A549 (cell line): ENCODE results near the gene ITGAL. TPM values are rescaled to one million over a fixed set of nuclear protein-coding genes. Genes with fewer than 3 reads are reported as not detected.

Source experiments
- ATAC-seq, 2 experiments: fragments of 200-7000 bp in 1 of 2; fragments of >200 bp in 1 of 2; cut with Nextera tagmentation in 1 of 2; cut with Tn5 transposase in 1 of 2; 3 replicates each; pipeline versions ENCODE4 v1.8.0 to v1.9.1; 2018 to 2020; ENCODE audit warnings: mild to moderate bottlenecking in 1 of 2, moderate library complexity in 1 of 2
- CTCF ChIA-PET: fragments of 300-600 bp; sonication (Branson Sonifier 250); formaldehyde crosslinking; extraction: SDS; loops from one replicate; lab custom pipeline; 2021; ENCODE audit warnings: antibody characterized with exemption, inconsistent platforms; lab: Yijun Ruan, JAX
- POLR2A ChIA-PET: fragments of 350-600 bp; formaldehyde crosslinking; extraction: SDS; loops from one replicate; lab custom pipeline; 2021; ENCODE audit warnings: antibody characterized with exemption, inconsistent platforms; lab: Yijun Ruan, JAX
- DNase-seq, 2 experiments: peaks; one replicate each; pipeline versions ENCODE4 v3.0.0 to v3.0.0-alpha.2; 2011 to 2016; ENCODE audit warnings: low read depth in 1 of 2, low spot score in 1 of 2
- FAIRE-seq: peaks from 2 replicates; lab custom pipeline; 2011; peaks lifted over from hg19 to GRCh38; lab: Jason Lieb, UNC
- H3K27ac ChIP-seq, 2 experiments: fragments of >200 bp; sonication (Bioruptor Twin); formaldehyde crosslinking; 3 replicates each; pipeline ENCODE4 v1.5.1; 2016 to 2017
- H3K4me1 ChIP-seq: fragments of >200 bp; sonication (Bioruptor Twin); formaldehyde crosslinking; 3 replicates; pipeline ENCODE4 v1.6.1; 2016
- H3K4me2 ChIP-seq: fragments of >200 bp; sonication (Bioruptor Twin); formaldehyde crosslinking; 3 replicates; pipeline ENCODE4 v1.6.1; 2016
- H3K4me3 ChIP-seq: fragments of >200 bp; sonication (Bioruptor Twin); formaldehyde crosslinking; 3 replicates; pipeline ENCODE4 v1.5.1; 2016
- H3K9me3 ChIP-seq: fragments of >200 bp; sonication (Bioruptor Twin); formaldehyde crosslinking; 3 replicates; pipeline ENCODE4 v1.6.1; 2016
- ATOH8 ChIP-seq: fragments of 250-450 bp; sonication (Bioruptor Pico); IDR thresholded peaks from 2 replicates; pipeline ENCODE4 v1.5.0; 2020; ENCODE audit warnings: low read depth, mild to moderate bottlenecking, moderate library complexity
- E2F6 ChIP-seq: IDR thresholded peaks from 2 replicates; pipeline ENCODE4 v1.6.1; 2012; ENCODE audit warnings: low read depth, borderline replicate concordance
- EHF ChIP-seq: fragments of 250-450 bp; sonication (Bioruptor Pico); IDR thresholded peaks from 2 replicates; pipeline ENCODE4 v1.5.0; 2020; ENCODE audit warnings: mild to moderate bottlenecking
- EP300 ChIP-seq, 2 experiments: fragments of >200 bp; sonication (Bioruptor Twin); formaldehyde crosslinking; IDR thresholded peaks; 2 replicates in 1 of 2; 3 replicates in 1 of 2; pipeline ENCODE4 v1.6.1; 2016 to 2017
- ESRRA ChIP-seq: fragments of 150-350 bp; IDR thresholded peaks from 2 replicates; pipeline ENCODE4 v1.6.1; 2014; ENCODE audit warnings: mild to moderate bottlenecking, low read length, borderline replicate concordance
- FOSB ChIP-seq: fragments of 250-450 bp; sonication (Bioruptor Pico); IDR thresholded peaks from 2 replicates; pipeline ENCODE4 v1.5.0; 2020; ENCODE audit warnings: mild to moderate bottlenecking, moderate library complexity
- FOSL2 ChIP-seq, 2 experiments: fragments of 450-650 bp in 1 of 2; fragments of >200 bp in 1 of 2; sonication (Bioruptor Twin) in 1 of 2; formaldehyde crosslinking; IDR thresholded peaks; 2 replicates each; pipeline versions ENCODE4 v1.5.0 to v1.6.1; 2016 to 2020; ENCODE audit warnings: mild to moderate bottlenecking in 1 of 2, moderate library complexity in 1 of 2
- GATA3 ChIP-seq: IDR thresholded peaks from 2 replicates; pipeline ENCODE4 v1.6.1; 2012; ENCODE audit warnings: borderline replicate concordance
- HEYL ChIP-seq: fragments of 250-450 bp; sonication (Bioruptor Pico); IDR thresholded peaks from 2 replicates; pipeline ENCODE4 v1.8.0; 2021; ENCODE audit warnings: mild to moderate bottlenecking, moderate library complexity
- HOXA7 ChIP-seq: fragments of 250-450 bp; sonication (Bioruptor Pico); IDR thresholded peaks from 2 replicates; pipeline ENCODE4 v1.5.0; 2020; ENCODE audit warnings: mild to moderate bottlenecking, moderate library complexity
- KDM1A ChIP-seq: fragments of 200-600 bp; sonication (generic); IDR thresholded peaks from 2 replicates; pipeline ENCODE4 v1.6.1; 2016; ENCODE audit warnings: low read depth, mild to moderate bottlenecking
- KDM5A ChIP-seq: fragments of 200-600 bp; sonication (generic); IDR thresholded peaks from 2 replicates; pipeline ENCODE4 v1.6.1; 2016; ENCODE audit warnings: antibody characterized with exemption, mild to moderate bottlenecking
- MAFK ChIP-seq: fragments of 450-650 bp; IDR thresholded peaks from 2 replicates; pipeline ENCODE4 v1.6.1; 2014; ENCODE audit not compliant: partially characterized antibody
- MAX ChIP-seq: IDR thresholded peaks from 2 replicates; pipeline ENCODE4 v1.6.1; 2012
- MAZ ChIP-seq: fragments of 150-350 bp; IDR thresholded peaks from 2 replicates; pipeline ENCODE4 v1.6.1; 2014; ENCODE audit warnings: antibody characterized with exemption, low read depth, low read length, borderline replicate concordance
- NPAS2 ChIP-seq: fragments of 250-450 bp; sonication (Bioruptor Pico); IDR thresholded peaks from 2 replicates; pipeline ENCODE4 v1.8.0; 2022; ENCODE audit warnings: mild to moderate bottlenecking, moderate library complexity, borderline replicate concordance
- PBX3 ChIP-seq: IDR thresholded peaks from 2 replicates; pipeline ENCODE4 v1.6.1; 2012
- RAD21 ChIP-seq, 2 experiments: fragments of >200 bp in 1 of 2; sonication (Bioruptor Twin) in 1 of 2; formaldehyde crosslinking in 1 of 2; IDR thresholded peaks in 1 of 2; conservative IDR thresholded peaks in 1 of 2; 2 replicates in 1 of 2; 3 replicates in 1 of 2; pipeline ENCODE4 v1.6.1; 2012 to 2018; ENCODE audit warnings: inconsistent platforms in 1 of 2
- RCOR1 ChIP-seq: fragments of 150-350 bp; IDR thresholded peaks from 2 replicates; pipeline ENCODE4 v1.6.1; 2014; ENCODE audit warnings: antibody characterized with exemption, low read length, low read depth
- REST ChIP-seq: fragments of 200-600 bp; sonication (generic); IDR thresholded peaks from 2 replicates; pipeline ENCODE4 v1.6.1; 2016; ENCODE audit warnings: antibody characterized with exemption, mild to moderate bottlenecking, moderate library complexity
- RFX5 ChIP-seq: fragments of 450-650 bp; IDR thresholded peaks from 2 replicates; pipeline ENCODE4 v1.7.1; 2014; ENCODE audit warnings: antibody characterized with exemption, mild to moderate bottlenecking, moderate library complexity
- RNF2 ChIP-seq: fragments of 200-600 bp; sonication (generic); IDR thresholded peaks from 2 replicates; pipeline ENCODE4 v1.6.1; 2016; ENCODE audit warnings: low read depth, mild to moderate bottlenecking, antibody characterized with exemption, moderate library complexity, borderline replicate concordance
- SMC3 ChIP-seq: fragments of >200 bp; sonication (Bioruptor Twin); formaldehyde crosslinking; IDR thresholded peaks from 3 replicates; pipeline ENCODE4 v1.6.1; 2018; ENCODE audit warnings: inconsistent platforms
- TFCP2L1 ChIP-seq: fragments of 250-450 bp; sonication (Bioruptor Pico); IDR thresholded peaks from 2 replicates; pipeline ENCODE4 v1.5.0; 2021; ENCODE audit warnings: mild to moderate bottlenecking
- ZFP36 ChIP-seq: fragments of 450-650 bp; IDR thresholded peaks from 2 replicates; pipeline ENCODE4 v1.6.1; 2014; ENCODE audit warnings: borderline replicate concordance; ENCODE audit not compliant: partially characterized antibody
- ZNF302 ChIP-seq: fragments of 250-450 bp; sonication (Bioruptor Pico); IDR thresholded peaks from 2 replicates; pipeline ENCODE4 v1.9.0; 2021; ENCODE audit warnings: inconsistent platforms, mild to moderate bottlenecking, moderate library complexity
- WGBS: methylation state at CpG from one replicate; pipeline ENCODE4 v1.1.6; 2017; ENCODE audit errors: missing lambda C conversion rate; 5-methylcytosine and 5-hydroxymethylcytosine counted together
- polyA plus RNA-seq, 4 experiments: library from polyadenylated mRNA; depleted of rRNA in 3 of 4; stranded (reverse); fragments of >200 nt; fragmentation: RNase III in 1 of 4; extraction: RNeasy Plus Mini Kit Qiagen cat#74134 plus additional on column Dnase treatment in 1 of 4; gene quantifications; 2 replicates in 3 of 4; 3 replicates in 1 of 4; pipeline ENCODE4 v1.2.3, GENCODE V29; 2011 to 2017

The ITGAL gene
- polyA plus RNA-seq, 2 of the 4 experiments (the other 2 are of a cell fraction) = 0.17 to 0.94 TPM

- peak overlapping the region; percentile 33; the same call in 2 of the 3 replicates for H3K4me2 ChIP-seq
- ATAC-seq (peak; percentile 40 to 41; a peak in 3 of 6 replicates), DNase-seq (no peak), FAIRE-seq (no peak)
- ChIA-PET POLR2A (interaction anchor here (2.9 kb wide), 1 partner anchor 17 kb away, joined by 9 read pairs; the partner anchor contains the start of gene ZNF764), CTCF (interaction anchor here (0.6 to 3.2 kb wide), 3 partner anchors 14 to 16 kb away, joined by 3 to 10 read pairs (median 6); partner anchors contain the start of gene ZNF764)
- 74% methylated on average over 10 of the region's 10 CpGs for WGBS
- H3K9me3 ChIP-seq = no peaks in the 10 kb centered on the region
- H3K4me1 ChIP-seq = peaks cover 10% of the 10 kb centered on the region; the same call in 1 of the 3 replicates
- H3K4me3 ChIP-seq = no peak overlapping the region
- no peak overlapping the region for H3K27ac ChIP-seq
- TF ChIP-seq FOSL2 (IDR thresholded peaks at IDR 0.05) (no peak), FOSL2 (CRISPR knock-in tag; IDR thresholded peaks at IDR 0.05) (0 out of 2 replicates have a peak, but pooled peaks have one; percentile 26), GATA3 (no peak), MAFK (peak; percentile 48), RCOR1 (no peak), REST (no peak)
These were observed 69.2 kb downstream of the ITGAL start for GRCh38 chr16:30541502-30542329.

- ATAC-seq (no peak), DNase-seq (no peak), FAIRE-seq (no peak)
- 79% methylated on average over 5 of the region's 5 CpGs for WGBS
- Histone ChIP-seq H3K9me3 (no peaks in the 10 kb centered on the region), H3K4me3 (no peak overlapping the region), H3K4me2 (no peak overlapping the region), H3K4me1 (peaks cover 10% of the 10 kb centered on the region; the same call in 1 of the 3 replicates), H3K27ac (no peak overlapping the region)
- ChIA-PET CTCF (interaction anchor here (1.6 to 3.2 kb wide), 2 partner anchors 15 to 113 kb away, joined by 3 to 10 read pairs; partner anchors contain the start of genes DCTPP1 and ZNF764), POLR2A (no interaction called here)
- TF ChIP-seq NPAS2 = no peak
- no peak for TF ChIP-seq ATOH8
- no peak for TF ChIP-seq GATA3
- no peak for TF ChIP-seq MAZ
- no peak for TF ChIP-seq ESRRA
- TF ChIP-seq KDM1A = no peak
- no peak for TF ChIP-seq EP300 (IDR thresholded peaks at IDR 0.05)
- TF ChIP-seq HEYL (CRISPR knock-in tag) = no peak
- no peak for TF ChIP-seq ZNF302 (CRISPR knock-in tag)
These were observed 70.5 kb downstream of the ITGAL start for GRCh38 chr16:30543067-30543466.

GRCh38 chr16:30546115-30546514 lies 73.6 kb downstream of the ITGAL start:
- CTCF ChIA-PET = interaction anchor here (1.1 kb wide), 1 partner anchor 97 kb away, joined by 3 read pairs; no protein-coding TSS in a partner anchor
- POLR2A ChIA-PET = no interaction called here
- ATAC-seq (no peak), DNase-seq (no peak), FAIRE-seq (no peak)
- no peak overlapping the region for H3K27ac ChIP-seq
- peaks cover 17% of the 10 kb centered on the region for H3K4me1 ChIP-seq
- no peaks in the 10 kb centered on the region for H3K9me3 ChIP-seq
- H3K4me2 ChIP-seq = no peak overlapping the region
- no peak overlapping the region for H3K4me3 ChIP-seq
- WGBS = 79% methylated on average over 8 of the region's 8 CpGs
- TF ChIP-seq E2F6 (no peak), ESRRA (no peak), ZFP36 (no peak), HOXA7 (CRISPR knock-in tag) (no peak), RAD21 (conservative IDR thresholded peaks at IDR 0.05 in 1 of 2, IDR thresholded peaks at IDR 0.05 in 1 of 2) (no peak), RCOR1 (no peak), KDM5A (no peak), FOSB (no peak), PBX3 (no peak), TFCP2L1 (CRISPR knock-in tag) (no peak), SMC3 (no peak), RNF2 (no peak), EHF (CRISPR knock-in tag) (no peak), ZNF302 (CRISPR knock-in tag) (no peak), RFX5 (no peak), MAX (no peak)
